RWPE1 (cell line): ENCODE results near the gene TLR5.
"Not testable (repeated sequence)": the region's sequence is repeated elsewhere in the genome, so short reads cannot be mapped to it uniquely, and the experiment has no call there.

Source experiments
- CTCF ChIA-PET: fragments of 350-600 bp; sonication (Branson Sonifier 250); formaldehyde crosslinking; extraction: SDS; loops from one replicate; lab custom pipeline; 2021; lab: Yijun Ruan, JAX
- POLR2A ChIA-PET: fragments of 400-600 bp; formaldehyde crosslinking; extraction: SDS; loops from one replicate; lab custom pipeline; 2020; ENCODE audit warnings: antibody characterized with exemption; ENCODE audit not compliant: low non-redundant PET; lab: Yijun Ruan, JAX
- DNase-seq: peaks from one replicate; pipeline ENCODE4 v3.0.0; 2012; ENCODE audit warnings: low spot score
- H3K27ac ChIP-seq: fragments of 450-650 bp; 2 replicates; pipeline ENCODE4 v1.5.1; 2017
- CTCF ChIP-seq: fragments of 450-650 bp; conservative IDR thresholded peaks from 2 replicates; pipeline ENCODE4 v1.5.1; 2017; ENCODE audit warnings: low read depth, mild to moderate bottlenecking

The TLR5 gene

GRCh38 chr1:223175032-223175431 lies 32.0 kb upstream of the TLR5 start:
- CTCF ChIA-PET, result interaction anchor here (0.7 to 0.9 kb wide), 3 partner anchors 17 to 183 kb away, joined by 3 to 4 read pairs (median 3); no protein-coding TSS in a partner anchor
- no peak for DNase-seq

GRCh38 chr1:223169458-223169857 lies 26.4 kb upstream of the TLR5 start:
- CTCF ChIA-PET, H3K27ac ChIP-seq, POLR2A ChIA-PET, DNase-seq: not testable (repeated sequence)

More at GRCh38 chr1:223175032-223175431, 32.0 kb upstream of the TLR5 start:
- POLR2A ChIA-PET, result no interaction called here
- H3K27ac ChIP-seq, result no peak overlapping the region
- TF ChIP-seq CTCF, result no peak

GRCh38 chr1:223161321-223161720 lies 18.3 kb upstream of the TLR5 start:
- no peak for TF ChIP-seq CTCF
- CTCF ChIA-PET, result no interaction called here

GRCh38 chr1:223156343-223156742 lies 13.3 kb upstream of the TLR5 start:
- ChIA-PET POLR2A (no interaction called here), CTCF (interaction anchor here (0.6 kb wide), 1 partner anchor 161 kb away, joined by 3 read pairs; no protein-coding TSS in a partner anchor)
- TF ChIP-seq CTCF, result no peak
- no peak overlapping the region for H3K27ac ChIP-seq
- no peak for DNase-seq

More at GRCh38 chr1:223161321-223161720, 18.3 kb upstream of the TLR5 start:
- no peak overlapping the region for H3K27ac ChIP-seq
- no peak for DNase-seq
- POLR2A ChIA-PET, result no interaction called here

- no peak for DNase-seq
- TF ChIP-seq CTCF, result no peak
- ChIA-PET CTCF (no interaction called here), POLR2A (interaction anchor here (0.5 kb wide), 1 partner anchor 86 kb away, joined by 3 read pairs; no protein-coding TSS in a partner anchor)
- no peak overlapping the region for H3K27ac ChIP-seq
Observed at GRCh38 chr1:223155153-223155552, 12.1 kb upstream of the TLR5 start.

- no peak overlapping the region for H3K27ac ChIP-seq
- ChIA-PET CTCF (no interaction called here), POLR2A (no interaction called here)
- DNase-seq, result no peak
- no peak for TF ChIP-seq CTCF
Observed at GRCh38 chr1:223153177-223154119, 10.4 kb upstream of the TLR5 start.

- no peak for TF ChIP-seq CTCF
- no peak for DNase-seq
- POLR2A ChIA-PET, result no interaction called here
- CTCF ChIA-PET, result no interaction called here
- H3K27ac ChIP-seq, result no peak overlapping the region
Observed at GRCh38 chr1:223152399-223152798, 9.4 kb upstream of the TLR5 start.
